Panc1 (cell line): ENCODE data around the gene RAI1. TPM values are rescaled to one million over a fixed set of nuclear protein-coding genes. Genes with fewer than 3 reads are reported as not detected.

Experiments used
- ATAC-seq: fragments of 200-7000 bp; cut with Tn5 transposase; 2 replicates; pipeline ENCODE4 v1.9.1; 2020; ENCODE audit warnings: mild to moderate bottlenecking, moderate library complexity
- BruUV-seq: library from RNA; stranded (reverse); fragments of 400-500 nt; replicated peaks from 2 replicates; lab custom pipeline; 2021; lab: Mats Ljungman, UMichigan
- CTCF ChIA-PET: fragments of 300-600 bp; sonication (Branson Sonifier 250); formaldehyde crosslinking; loops from one replicate; lab custom pipeline; 2022; ENCODE audit warnings: antibody characterized with exemption; lab: Charles Lee
- POLR2A ChIA-PET: fragments of 300-600 bp; sonication (Branson Sonifier 250); formaldehyde crosslinking; loops from one replicate; lab custom pipeline; 2022; ENCODE audit warnings: antibody characterized with exemption; lab: Charles Lee
- DNase-seq: peaks from one replicate; pipeline ENCODE4 v3.0.0-alpha.2; 2010; ENCODE audit warnings: low read depth, low spot score
- H3K27ac ChIP-seq: 2 replicates; pipeline ENCODE4 v1.5.1; 2011; ENCODE audit warnings: mild to moderate bottlenecking, low read length, inconsistent platforms
- H3K27me3 ChIP-seq: fragments of 200-500 bp; sonication (Bioruptor generic); 2 replicates; pipeline ENCODE4 v1.6.0; 2014; ENCODE audit warnings: low read length, inconsistent platforms; ENCODE audit not compliant: control insufficient read depth, insufficient read depth
- H3K36me3 ChIP-seq: fragments of 200-500 bp; sonication (Bioruptor generic); 2 replicates; pipeline ENCODE4 v1.5.1; 2014; ENCODE audit warnings: inconsistent platforms, mild to moderate bottlenecking, low read length, moderate library complexity; ENCODE audit not compliant: control insufficient read depth, insufficient read depth
- H3K4me1 ChIP-seq: 2 replicates; pipeline ENCODE4 v1.5.1; 2011; ENCODE audit warnings: inconsistent platforms, mild to moderate bottlenecking, low read length, moderate library complexity; ENCODE audit not compliant: control insufficient read depth, insufficient read depth
- H3K4me3 ChIP-seq, 2 experiments: 2 replicates each; pipeline ENCODE4 v1.5.1; 2011 to 2012; ENCODE audit warnings: low read depth in 2 of 2, low read length in 2 of 2, mild to moderate bottlenecking in 2 of 2, inconsistent platforms in 1 of 2, moderate library complexity in 1 of 2
- H3K9me3 ChIP-seq: fragments of 200-500 bp; sonication (Bioruptor generic); 2 replicates; pipeline ENCODE4 v1.5.1; 2014; ENCODE audit warnings: low read depth, mild to moderate bottlenecking, inconsistent platforms, low read length, moderate library complexity; ENCODE audit not compliant: control insufficient read depth, insufficient read depth
- CTCF ChIP-seq: fragments of 450-650 bp; IDR thresholded peaks from 2 replicates; pipeline ENCODE4 v1.5.1; 2017; ENCODE audit warnings: mild to moderate bottlenecking
- POLR2AphosphoS5 ChIP-seq: IDR thresholded peaks from 2 replicates; pipeline ENCODE4 v1.6.1; 2012; ENCODE audit warnings: mild to moderate bottlenecking, low read depth, low read length, moderate library complexity
- REST ChIP-seq, 2 experiments: IDR thresholded peaks; 2 replicates each; pipeline ENCODE4 v1.6.1; 2011 to 2012; ENCODE audit warnings: low read depth in 2 of 2, control low read depth in 1 of 2, low read length in 1 of 2, mild to moderate bottlenecking in 1 of 2, moderate library complexity in 1 of 2; ENCODE audit not compliant: insufficient read depth in 1 of 2
- SIN3A ChIP-seq: IDR thresholded peaks from 2 replicates; pipeline ENCODE4 v1.6.1; 2012; ENCODE audit warnings: low read depth, mild to moderate bottlenecking, low read length, moderate library complexity, borderline replicate concordance; ENCODE audit not compliant: insufficient read depth
- TCF7L2 ChIP-seq: IDR thresholded peaks from 2 replicates; pipeline ENCODE4 v1.6.1; 2011; ENCODE audit warnings: mild to moderate bottlenecking, low read depth, low read length, inconsistent platforms
- in situ Hi-C: cut with HindIII; loops from 2 replicates; pipeline ENCODE4 v1.10.0; 2016; ENCODE audit warnings: low sequenced_read_pairs, low pct_unique_long_range_greater_than_20kb
- intact Hi-C: fragments of 100-400 bp; cut with micrococcal nuclease; formaldehyde crosslinking; loops from one replicate; pipeline ENCODE4 v1.10.0; 2022; ENCODE audit not compliant: unreplicated experiment
- total RNA-seq: library from RNA; stranded (reverse); gene quantifications from one replicate; pipeline ENCODE4 v1.2.1, GENCODE V29; 2021; ENCODE audit not compliant: unreplicated experiment

Gene RAI1
- total RNA-seq, 1 experiment from 2014 or later, result 51.0 TPM

GRCh38 chr17:17725011-17725751 lies 43.9 kb downstream of the RAI1 start:
- no peaks in the 10 kb centered on the region for H3K27me3 ChIP-seq
- ATAC-seq (no peak), DNase-seq (no peak)
- no peaks in the 10 kb centered on the region for H3K9me3 ChIP-seq
- peaks cover 64% of the 10 kb centered on the region for H3K4me1 ChIP-seq
- H3K27ac ChIP-seq, result peak overlapping the region; percentile 87
- in situ Hi-C loops (no loop called here), intact Hi-C loops (no loop called here)
- no peak overlapping the region for H3K4me3 ChIP-seq
- ChIA-PET CTCF (no interaction called here), POLR2A (no interaction called here)
- H3K36me3 ChIP-seq, result no peaks in the 10 kb centered on the region
- TF ChIP-seq POLR2AphosphoS5, result no peak
- TF ChIP-seq CTCF, result no peak
- no peak for TF ChIP-seq TCF7L2
- no peak for TF ChIP-seq SIN3A
- TF ChIP-seq REST (IDR thresholded peaks at IDR 0.05; ENCODE audit: insufficient read depth in 1 of 2, low read depth in 2 of 2, low read length in 1 of 2), result no peak
- BruUV-seq, result no TSS peak

- no TSS peak for BruUV-seq
- Histone ChIP-seq H3K4me1 (peaks cover 56% of the 10 kb centered on the region), H3K36me3 (no peaks in the 10 kb centered on the region), H3K27ac (peak overlapping the region; percentile 87), H3K4me3 (0 out of 4 replicates have a peak overlapping the region, but pooled peaks of 1 of the 2 experiments have one; percentile 2), H3K9me3 (no peaks in the 10 kb centered on the region), H3K27me3 (no peaks in the 10 kb centered on the region)
- CTCF ChIA-PET, result no interaction called here
- peak; percentile 37 for ATAC-seq
- POLR2A ChIA-PET, result interaction anchor here (0.6 to 0.7 kb wide), 2 partner anchors 12 to 14 kb away, joined by 3 to 5 read pairs; no protein-coding TSS in a partner anchor
- TF ChIP-seq POLR2AphosphoS5 (no peak), CTCF (no peak), TCF7L2 (no peak), REST (IDR thresholded peaks at IDR 0.05; ENCODE audit: insufficient read depth in 1 of 2, low read depth in 2 of 2, low read length in 1 of 2) (no peak), SIN3A (no peak)
- in situ Hi-C loops (no loop called here), intact Hi-C loops (no loop called here)
- no peak for DNase-seq
These were observed 44.6 kb downstream of the RAI1 start for GRCh38 chr17:17725752-17726457.
